Suppressor macrophage (primary cell): ENCODE measurements around the gene NCOR1.

ENCODE experiments used
- DNase-seq, 4 experiments: peaks; one replicate each; pipeline ENCODE4 v3.0.0-alpha.2; 2020 to 2022

The NCOR1 gene

GRCh38 chr17:16025202-16025601 is 190.1 kb downstream of the NCOR1 start:
- no peak for DNase-seq

GRCh38 chr17:16023881-16024280 is 191.5 kb downstream of the NCOR1 start:
- no peak for DNase-seq

DNA sequence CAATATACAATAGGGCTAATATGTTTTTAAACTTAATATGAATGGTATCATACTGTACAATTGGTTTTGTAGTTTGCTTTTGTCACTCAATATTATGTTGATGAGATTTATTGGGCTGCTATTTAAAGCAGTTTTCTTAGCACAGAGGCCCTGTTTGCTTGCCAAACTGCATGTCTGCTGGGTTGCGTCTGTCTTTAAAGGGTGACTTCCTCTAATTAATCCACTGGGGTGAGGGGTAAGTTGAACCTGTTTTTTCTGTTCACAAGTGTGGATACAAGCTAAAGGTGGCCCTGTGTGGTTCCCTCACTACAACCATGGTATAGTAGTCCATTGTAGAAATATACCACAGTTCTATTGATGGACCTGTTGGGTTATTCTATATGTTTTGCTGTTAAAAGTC is 196.0 kb downstream of the NCOR1 start:
- peak in 1 of 4 experiments; percentile 7 for DNase-seq

DNA sequence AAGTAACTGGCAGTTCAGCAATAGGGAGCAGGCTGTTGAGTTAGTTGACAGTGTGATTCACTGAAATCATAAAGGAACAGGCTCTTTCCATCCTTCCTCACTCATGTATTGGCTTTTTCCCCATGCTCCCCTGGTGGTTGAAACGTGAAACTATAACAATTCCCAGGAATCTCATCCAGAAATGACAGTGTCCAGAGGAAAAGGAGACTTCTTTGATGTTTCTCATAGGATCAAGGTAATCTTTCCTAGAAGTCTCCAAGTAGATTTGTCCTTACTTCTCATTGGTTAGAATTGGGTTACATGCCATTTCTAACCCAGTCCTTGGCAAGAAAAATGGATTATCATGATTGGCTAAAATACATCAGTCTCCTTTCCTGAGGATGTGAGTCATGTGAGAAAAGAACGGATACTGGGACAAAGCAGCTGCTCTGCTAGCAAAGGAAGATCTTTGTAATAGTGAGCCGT is 201.4 kb downstream of the NCOR1 start:
- DNase-seq = no peak

DNA sequence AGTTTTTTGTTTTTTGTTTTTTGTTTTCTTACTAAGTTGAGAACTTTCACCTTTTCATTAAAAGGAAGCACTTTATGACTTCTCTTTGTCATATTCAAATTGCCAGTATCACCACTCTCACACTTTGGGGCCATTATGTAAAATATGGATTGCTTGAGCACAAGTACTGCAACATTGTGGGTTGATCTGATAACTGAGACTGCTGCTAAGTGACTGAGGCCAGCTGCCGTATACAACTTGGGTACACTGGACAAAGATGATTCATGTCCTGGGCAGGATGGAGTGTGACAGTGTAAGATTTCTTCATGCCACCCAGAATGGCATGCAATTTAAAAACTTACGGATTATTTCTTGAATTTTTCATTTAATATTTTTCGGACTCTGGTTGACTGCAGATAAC is 207.9 kb downstream of the NCOR1 start:
- DNase-seq = no peak

- no peak for DNase-seq
These were observed 209.7 kb downstream of the NCOR1 start for GRCh38 chr17:16005636-16006035.

GRCh38 chr17:16003841-16004240 is 211.5 kb downstream of the NCOR1 start:
- DNase-seq = no peak

GRCh38 chr17:16002708-16003260 is 212.6 kb downstream of the NCOR1 start:
- DNase-seq = no peak

DNA sequence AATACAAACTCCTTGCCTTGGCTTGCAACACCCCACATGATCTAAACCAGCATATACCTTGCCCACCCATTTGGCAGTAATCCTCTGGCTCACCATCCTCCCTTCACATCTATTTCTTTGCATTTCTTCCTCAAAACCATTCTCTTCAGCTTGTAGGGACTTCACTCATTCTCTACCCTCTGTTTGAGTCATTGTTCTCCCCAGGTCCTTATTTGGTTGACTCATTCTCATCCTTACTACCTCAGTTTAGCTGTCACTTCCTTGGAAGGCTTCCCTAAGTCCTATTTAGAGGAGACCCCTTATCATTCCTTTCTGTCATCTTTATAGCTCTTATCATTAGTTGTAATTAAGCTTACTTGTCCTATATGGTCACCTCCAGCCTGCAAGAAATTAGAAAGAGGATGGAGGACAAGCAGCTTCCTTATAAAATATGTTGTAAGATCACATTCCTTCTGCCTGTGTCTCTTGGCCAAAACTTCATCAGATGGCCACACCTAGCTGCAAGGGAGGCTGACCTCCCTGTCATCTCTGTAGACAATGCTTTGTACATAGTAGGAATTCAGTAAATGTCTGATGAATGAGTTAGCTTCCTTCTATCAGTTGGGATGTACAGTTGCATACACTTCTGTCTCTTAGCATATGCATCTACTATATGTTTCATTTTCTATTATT is 214.0 kb downstream of the NCOR1 start:
- peak in 3 of 4 experiments; percentile 14 to 20 (median 16) for DNase-seq

DNA sequence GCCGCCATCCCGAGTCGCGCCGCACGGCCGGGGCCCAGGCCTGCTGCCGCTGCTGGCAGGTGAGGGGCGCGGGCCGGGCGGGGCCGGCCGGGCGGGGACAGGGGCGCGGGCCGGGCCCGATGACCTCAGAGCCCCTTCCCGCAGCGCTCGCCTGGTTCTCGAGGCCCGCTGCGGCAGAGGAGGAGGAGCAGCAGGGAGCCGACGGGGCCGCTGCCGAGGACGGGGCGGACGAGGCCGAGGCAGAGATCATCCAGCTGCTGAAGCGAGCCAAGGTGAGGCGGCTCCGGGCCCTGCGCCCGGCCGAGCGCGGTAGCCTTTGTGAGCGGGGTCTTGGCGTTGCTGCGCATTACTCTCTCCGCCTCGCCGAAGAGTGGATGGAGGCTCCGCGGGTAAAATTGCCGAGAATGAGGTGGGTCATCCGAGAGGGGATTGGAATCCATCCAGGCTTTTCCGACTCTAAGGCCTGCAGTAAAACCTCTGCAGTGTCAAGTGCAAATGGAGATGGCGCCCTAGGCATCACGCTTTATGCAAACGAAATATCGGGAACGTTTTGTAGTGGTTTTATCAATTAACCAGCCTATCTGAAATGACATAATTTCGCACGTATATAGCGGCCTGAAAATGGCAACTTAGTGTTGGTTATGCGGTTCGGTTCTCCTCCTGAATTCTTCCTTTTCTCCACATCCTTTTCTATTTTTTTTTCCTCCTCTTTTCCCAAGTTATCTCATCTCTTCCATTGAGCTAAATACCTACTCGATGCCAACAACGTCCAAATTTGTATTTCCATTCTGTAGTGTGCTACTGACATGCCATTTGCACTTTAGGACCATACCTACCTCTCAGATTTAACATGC is 215.1 kb downstream of the NCOR1 start:
- DNase-seq = peak; percentile 44 to 68 (median 50)

DNA sequence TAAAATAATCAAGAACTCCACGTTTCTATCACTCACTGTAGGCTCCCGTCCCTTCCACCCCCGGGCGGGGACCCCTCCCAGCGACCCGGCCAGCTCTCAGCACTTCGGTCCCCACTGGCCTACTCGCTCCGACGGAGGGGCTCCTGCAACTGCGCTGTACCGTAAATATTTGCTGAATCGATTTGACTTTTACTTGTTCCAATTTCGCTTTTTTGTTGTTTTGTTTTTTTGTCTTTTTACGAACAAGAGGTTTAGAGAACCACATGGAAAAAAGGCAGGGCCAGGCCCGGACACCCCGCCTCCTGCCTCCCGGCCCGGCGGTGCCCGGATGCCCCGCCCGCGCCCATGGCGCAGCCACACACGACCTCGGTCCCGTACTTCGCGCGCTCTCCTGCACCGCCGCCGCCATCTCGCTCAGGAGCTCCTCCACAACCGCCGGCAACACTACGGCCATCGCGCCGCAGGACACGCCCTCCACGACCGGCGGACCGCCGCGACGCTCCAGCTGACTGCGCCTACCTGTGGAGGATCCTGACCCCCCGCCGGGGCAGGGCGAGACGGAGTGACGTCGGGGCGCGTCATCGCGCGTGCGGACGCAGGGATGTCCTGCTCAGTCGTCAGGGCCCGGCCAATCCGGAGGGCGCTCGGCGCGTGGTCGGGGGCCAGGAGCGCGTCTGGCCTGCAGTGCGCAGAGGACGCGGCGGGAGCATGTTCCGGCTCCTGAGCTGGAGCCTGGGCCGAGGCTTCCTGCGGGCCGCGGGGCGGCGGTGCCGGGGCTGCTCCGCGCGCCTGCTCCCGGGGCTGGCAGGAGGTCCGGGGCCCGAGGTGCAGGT is 216.0 kb downstream of the NCOR1 start, which contains the start of the genes TTC19 and ZSWIM7:
Gene TTC19 (plus strand): TSS at position 684 of the 833 bp plus-strand sequence. CDS start 25 bp downstream, at position 709.
Gene ZSWIM7 (minus strand): TSS at position 564 of the 833 bp plus-strand sequence. CDS start 110 bp downstream, at position 454.
- peak; percentile 97 to 99 (median 98) for DNase-seq

DNA sequence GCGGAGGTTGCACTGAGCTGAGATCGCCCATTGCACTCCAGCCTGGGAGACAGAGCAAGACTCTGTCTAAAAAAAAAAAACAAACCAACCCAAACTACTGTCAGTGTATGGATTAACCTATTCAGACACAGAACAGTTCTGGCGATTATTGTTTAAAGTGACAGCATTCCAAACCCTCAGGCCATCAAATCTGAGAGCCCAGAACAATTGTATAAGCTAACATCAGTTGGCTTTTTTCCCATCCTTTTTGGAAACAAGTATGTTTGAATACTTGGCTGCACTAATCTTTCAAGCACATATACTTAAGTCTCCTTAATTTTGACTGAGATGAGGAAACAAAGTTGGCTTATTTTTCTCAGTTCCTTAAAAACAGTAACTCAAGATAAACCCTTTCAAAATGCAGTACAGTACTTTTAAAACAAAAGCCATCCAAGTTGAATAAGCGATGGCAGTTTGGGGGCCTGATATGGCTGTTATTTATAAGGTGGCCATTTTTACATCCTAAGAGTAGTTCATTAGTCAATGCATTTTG is 217.2 kb downstream of the NCOR1 start:
- DNase-seq = peak in 2 of 4 experiments; percentile 54 to 61

GRCh38 chr17:15996322-15996721 is 219.0 kb downstream of the NCOR1 start:
- DNase-seq = peak in 1 of 4 experiments; percentile 14

DNA sequence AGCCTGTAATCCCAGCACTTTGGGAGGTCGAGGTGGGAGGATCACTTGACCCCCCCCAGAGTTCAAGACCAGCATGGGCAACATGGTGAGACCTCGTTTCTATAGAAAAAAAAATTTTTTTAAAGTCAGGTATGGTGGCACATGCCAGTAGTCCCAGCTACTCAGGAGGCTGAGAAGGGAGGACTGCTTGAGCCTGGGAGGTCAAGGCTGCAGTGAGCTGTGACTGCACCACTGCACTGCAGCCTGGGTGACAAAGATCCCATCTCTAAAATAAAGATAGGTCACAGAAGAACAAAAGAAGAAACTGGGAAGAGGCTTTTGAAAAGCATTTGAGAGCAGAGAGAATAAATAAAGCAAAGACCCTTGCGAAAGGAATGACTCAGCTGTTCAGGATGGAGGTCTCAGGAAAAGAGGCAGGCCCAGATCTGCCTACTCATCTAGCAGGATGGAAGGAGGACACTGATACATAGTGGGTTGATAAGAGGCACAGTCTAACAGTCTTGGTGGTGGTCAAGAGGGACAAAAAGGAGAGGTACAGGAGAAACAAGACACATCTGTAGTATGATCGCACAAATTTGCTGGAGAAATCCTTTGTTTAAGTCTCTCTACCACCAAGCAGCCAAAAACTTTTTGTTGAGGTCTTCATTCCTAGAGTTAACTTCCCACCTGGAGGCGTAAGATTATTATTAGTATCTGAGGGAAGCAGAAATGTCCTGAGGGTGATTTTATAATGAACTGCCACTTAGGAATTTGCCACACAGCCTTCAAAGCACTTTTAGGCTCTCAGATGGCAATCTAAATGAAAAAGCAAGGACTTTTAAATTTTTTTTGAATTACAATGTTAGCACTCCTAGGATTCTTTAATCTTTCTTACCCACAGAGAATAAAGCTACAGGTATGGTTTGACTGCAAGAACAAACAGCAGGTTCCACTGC is 233.4 kb downstream of the NCOR1 start:
- DNase-seq = no peak

- DNase-seq = peak in 3 of 4 experiments; percentile 22 to 38 (median 36)
These were observed 234.1 kb downstream of the NCOR1 start for GRCh38 chr17:15981208-15981607.
